SU-DHL-6 (cell line): ENCODE data around the gene THBS3.

Experiments used
- CTCF ChIP-seq: fragments of 200-600 bp; sonication (generic); IDR thresholded peaks from one replicate; pipeline ENCODE4 v1.5.1; 2017; ENCODE audit warnings: antibody characterized with exemption, mild to moderate bottlenecking, low read length, moderate library complexity; ENCODE audit not compliant: insufficient read depth, poor library complexity, severe bottlenecking
- EZH2phosphoT487 ChIP-seq: fragments of 200-600 bp; sonication (generic), shearing (Covaris generic); conservative IDR thresholded peaks from 2 replicates; pipeline ENCODE4 v1.6.1; 2018; ENCODE audit warnings: mild to moderate bottlenecking, antibody characterized with exemption, low read length, moderate library complexity, mixed read lengths

- no peak for TF ChIP-seq CTCF
- TF ChIP-seq EZH2phosphoT487, result no peak
Measured at GRCh38 chr1:155207806-155208540, at the start of gene THBS3.
